ENCODE data around the gene TRAPPC12.

Gene TRAPPC12

GRCh38 chr2:3443083-3443482 lies 63.6 kb downstream of the TRAPPC12 start:
- Histone ChIP-seq H2AFZ (ENCODE audit: low read depth, low read length, severe bottlenecking) (no peak overlapping the region), H3F3A (ENCODE audit: insufficient read depth) (peaks cover 4% of the 10 kb centered on the region; the same call in 1 of the 2 replicates), H3K79me2 (ENCODE audit: insufficient read depth, low read length) (no peaks in the 10 kb centered on the region), H3K27me3 (ENCODE audit: low read length) (no peaks in the 10 kb centered on the region), H3K4me3 (ENCODE audit: insufficient read depth, low read length, poor library complexity, severe bottlenecking) (no peak overlapping the region), H4K20me1 (ENCODE audit: low read depth, low read length) (no peaks in the 10 kb centered on the region), H3K36me3 (ENCODE audit: low read length) (no peaks in the 10 kb centered on the region), H3K27ac (ENCODE audit: low read depth, low read length) (no peak overlapping the region), H3K9ac (ENCODE audit: low read length) (no peak overlapping the region), H3K4me2 (ENCODE audit: low read depth, low read length, poor library complexity, severe bottlenecking) (no peak overlapping the region), H3K9me3 (ENCODE audit: insufficient read depth, low read length) (no peaks in the 10 kb centered on the region), H3K9me2 (replicated peaks; ENCODE audit: insufficient read depth, low read length) (no peaks in the 10 kb centered on the region)
- TF ChIP-seq CTCF (IDR thresholded peaks at IDR 0.05; ENCODE audit: insufficient read depth, low read length, poor library complexity, severe bottlenecking) (no peak), EZH2phosphoT487 (conservative IDR thresholded peaks at IDR 0.05; ENCODE audit: low read length) (no peak)

- H3K27ac ChIP-seq (ENCODE audit: low read depth, low read length) = no peak overlapping the region
- no peaks in the 10 kb centered on the region for H3K36me3 ChIP-seq (ENCODE audit: low read length)
- H3K9me2 ChIP-seq (replicated peaks; ENCODE audit: insufficient read depth, low read length) = no peaks in the 10 kb centered on the region
Measured at GRCh38 chr2:3443506-3444084, 64.1 kb downstream of the TRAPPC12 start.

GRCh38 chr2:3445891-3446290 lies 66.4 kb downstream of the TRAPPC12 start:
- Histone ChIP-seq H3K79me2 (ENCODE audit: insufficient read depth, low read length) (no peaks in the 10 kb centered on the region), H3K27ac (ENCODE audit: low read depth, low read length) (no peak overlapping the region), H3K27me3 (ENCODE audit: low read length) (no peaks in the 10 kb centered on the region), H2AFZ (ENCODE audit: low read depth, low read length, severe bottlenecking) (no peak overlapping the region), H3K36me3 (ENCODE audit: low read length) (no peaks in the 10 kb centered on the region), H3K9ac (ENCODE audit: low read length) (no peak overlapping the region), H3K9me3 (ENCODE audit: insufficient read depth, low read length) (no peaks in the 10 kb centered on the region), H3K4me2 (ENCODE audit: low read depth, low read length, poor library complexity, severe bottlenecking) (no peak overlapping the region), H3K4me3 (ENCODE audit: insufficient read depth, low read length, poor library complexity, severe bottlenecking) (no peak overlapping the region), H3F3A (ENCODE audit: insufficient read depth) (no peaks in the 10 kb centered on the region), H4K20me1 (ENCODE audit: low read depth, low read length) (no peaks in the 10 kb centered on the region), H3K9me2 (replicated peaks; ENCODE audit: insufficient read depth, low read length) (no peaks in the 10 kb centered on the region)
- no peak for TF ChIP-seq EZH2phosphoT487 (conservative IDR thresholded peaks at IDR 0.05; ENCODE audit: low read length)
- TF ChIP-seq CTCF (IDR thresholded peaks at IDR 0.05; ENCODE audit: insufficient read depth, low read length, poor library complexity, severe bottlenecking) = no peak

More at GRCh38 chr2:3443506-3444084, 64.1 kb downstream of the TRAPPC12 start:
- no peaks in the 10 kb centered on the region for H3K79me2 ChIP-seq (ENCODE audit: insufficient read depth, low read length)
- H4K20me1 ChIP-seq (ENCODE audit: low read depth, low read length) = no peaks in the 10 kb centered on the region
- H3K9me3 ChIP-seq (ENCODE audit: insufficient read depth, low read length) = no peaks in the 10 kb centered on the region
- H3K4me2 ChIP-seq (ENCODE audit: low read depth, low read length, poor library complexity, severe bottlenecking) = no peak overlapping the region
- TF ChIP-seq CTCF (IDR thresholded peaks at IDR 0.05; ENCODE audit: insufficient read depth, low read length, poor library complexity, severe bottlenecking) = no peak
- no peak for TF ChIP-seq EZH2phosphoT487 (conservative IDR thresholded peaks at IDR 0.05; ENCODE audit: low read length)
- H3K4me3 ChIP-seq (ENCODE audit: insufficient read depth, low read length, poor library complexity, severe bottlenecking) = no peak overlapping the region
- no peaks in the 10 kb centered on the region for H3K27me3 ChIP-seq (ENCODE audit: low read length)
- H3F3A ChIP-seq (ENCODE audit: insufficient read depth) = peaks cover 3% of the 10 kb centered on the region; the same call in 1 of the 2 replicates
- H2AFZ ChIP-seq (ENCODE audit: low read depth, low read length, severe bottlenecking) = no peak overlapping the region
- H3K9ac ChIP-seq (ENCODE audit: low read length) = no peak overlapping the region

All from SU-DHL-6 (cell line).